RWPE1 (cell line): Measurements from ENCODE around the gene ANO2.

Source experiments
- CTCF ChIA-PET: fragments of 350-600 bp; sonication (Branson Sonifier 250); formaldehyde crosslinking; extraction: SDS; loops from one replicate; lab custom pipeline; 2021; lab: Yijun Ruan, JAX
- POLR2A ChIA-PET: fragments of 400-600 bp; formaldehyde crosslinking; extraction: SDS; loops from one replicate; lab custom pipeline; 2020; ENCODE audit warnings: antibody characterized with exemption; ENCODE audit not compliant: low non-redundant PET; lab: Yijun Ruan, JAX
- DNase-seq: peaks from one replicate; pipeline ENCODE4 v3.0.0; 2012; ENCODE audit warnings: low spot score
- H3K27ac ChIP-seq: fragments of 450-650 bp; 2 replicates; pipeline ENCODE4 v1.5.1; 2017
- TF ChIP-seq, protein P1 (sequence below): fragments of 450-650 bp; conservative IDR thresholded peaks from 2 replicates; pipeline ENCODE4 v1.5.1; 2017; ENCODE audit warnings: low read depth, mild to moderate bottlenecking

Gene ANO2

DNA sequence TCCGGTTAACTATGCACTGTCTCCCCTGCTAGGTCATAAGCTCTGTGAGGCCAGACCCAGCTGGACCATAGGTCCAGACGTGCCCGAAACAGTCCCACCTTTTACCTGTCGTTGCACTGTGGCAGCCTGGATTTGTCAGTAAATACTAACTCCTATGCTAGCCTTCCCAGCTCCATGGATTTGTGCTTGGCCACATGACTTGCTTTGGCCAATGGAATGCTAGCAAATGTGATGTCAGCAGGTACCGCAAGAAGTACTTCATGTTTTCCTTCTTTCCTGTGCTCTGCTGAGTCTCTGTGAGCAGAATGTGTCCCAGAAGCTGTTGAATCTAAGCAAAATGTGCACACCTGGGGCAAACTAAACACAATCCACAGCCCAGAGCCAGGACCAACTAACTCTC lies 157.2 kb downstream of the ANO2 start:
- DNase-seq, result no peak
- POLR2A ChIA-PET, result no interaction called here
- no peak overlapping the region for H3K27ac ChIP-seq
- TF ChIP-seq, protein P1, sequence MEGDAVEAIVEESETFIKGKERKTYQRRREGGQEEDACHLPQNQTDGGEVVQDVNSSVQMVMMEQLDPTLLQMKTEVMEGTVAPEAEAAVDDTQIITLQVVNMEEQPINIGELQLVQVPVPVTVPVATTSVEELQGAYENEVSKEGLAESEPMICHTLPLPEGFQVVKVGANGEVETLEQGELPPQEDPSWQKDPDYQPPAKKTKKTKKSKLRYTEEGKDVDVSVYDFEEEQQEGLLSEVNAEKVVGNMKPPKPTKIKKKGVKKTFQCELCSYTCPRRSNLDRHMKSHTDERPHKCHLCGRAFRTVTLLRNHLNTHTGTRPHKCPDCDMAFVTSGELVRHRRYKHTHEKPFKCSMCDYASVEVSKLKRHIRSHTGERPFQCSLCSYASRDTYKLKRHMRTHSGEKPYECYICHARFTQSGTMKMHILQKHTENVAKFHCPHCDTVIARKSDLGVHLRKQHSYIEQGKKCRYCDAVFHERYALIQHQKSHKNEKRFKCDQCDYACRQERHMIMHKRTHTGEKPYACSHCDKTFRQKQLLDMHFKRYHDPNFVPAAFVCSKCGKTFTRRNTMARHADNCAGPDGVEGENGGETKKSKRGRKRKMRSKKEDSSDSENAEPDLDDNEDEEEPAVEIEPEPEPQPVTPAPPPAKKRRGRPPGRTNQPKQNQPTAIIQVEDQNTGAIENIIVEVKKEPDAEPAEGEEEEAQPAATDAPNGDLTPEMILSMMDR, result no peak
- CTCF ChIA-PET, result interaction anchor here (0.6 kb wide), 2 partner anchors 369 to 648 kb away, joined by 3 to 4 read pairs; no protein-coding TSS in a partner anchor

DNA sequence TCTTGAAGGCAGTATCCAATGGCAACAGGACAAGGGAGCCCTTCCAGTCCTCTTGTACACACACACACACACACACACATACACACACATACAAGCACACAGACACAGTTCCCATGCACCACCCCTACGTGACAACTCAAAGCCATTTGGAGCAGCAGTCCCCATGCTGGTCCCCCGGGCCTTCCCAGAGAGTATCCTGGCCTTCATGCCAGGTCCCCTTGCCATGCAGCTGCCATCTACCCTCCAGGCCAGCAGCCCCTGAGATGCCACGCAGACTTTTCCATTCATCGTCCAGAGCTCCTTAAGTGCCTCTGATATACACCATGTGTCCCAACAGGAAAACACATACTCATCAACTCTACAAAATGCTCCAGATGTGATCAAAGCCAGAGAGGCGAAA lies 159.5 kb downstream of the ANO2 start:
- TF ChIP-seq, protein P1, result no peak
- POLR2A ChIA-PET, result no interaction called here
- CTCF ChIA-PET, result no interaction called here
- DNase-seq, result no peak
- no peak overlapping the region for H3K27ac ChIP-seq

DNA sequence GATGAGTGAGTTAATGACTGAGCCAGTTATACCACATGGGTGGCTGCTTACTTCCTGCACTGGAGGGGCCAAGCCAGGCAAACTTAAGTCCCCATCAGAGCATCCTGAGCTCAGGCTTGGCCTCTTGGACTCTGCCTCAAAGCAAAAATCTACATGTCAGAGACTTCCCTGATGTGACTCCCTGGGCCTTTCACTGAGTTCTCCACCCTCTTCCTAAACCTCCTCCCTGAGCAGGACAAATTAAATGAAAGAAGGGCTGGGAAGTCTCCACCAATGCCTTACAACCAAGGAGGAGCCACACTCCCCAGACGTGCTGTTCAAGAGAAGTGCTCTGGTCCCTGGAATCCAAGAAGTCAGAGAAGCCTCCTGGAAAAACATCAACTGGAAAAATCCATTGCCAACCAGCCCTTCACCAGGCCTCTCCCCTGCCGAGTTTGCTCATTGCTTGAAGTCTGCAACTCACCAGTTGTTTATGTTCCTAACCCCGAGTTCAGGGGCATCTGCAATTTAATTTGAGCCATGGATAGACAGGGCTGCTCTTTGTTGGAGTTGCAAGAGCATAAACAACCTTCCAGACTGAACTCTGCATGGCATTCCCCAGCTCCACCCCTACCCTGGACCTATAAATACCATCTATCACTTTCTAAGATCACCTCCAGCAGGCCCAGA lies 160.5 kb downstream of the ANO2 start:
- ChIA-PET POLR2A (no interaction called here), CTCF (no interaction called here)
- no peak overlapping the region for H3K27ac ChIP-seq
- TF ChIP-seq, protein P1, result no peak
- DNase-seq, result no peak

DNA sequence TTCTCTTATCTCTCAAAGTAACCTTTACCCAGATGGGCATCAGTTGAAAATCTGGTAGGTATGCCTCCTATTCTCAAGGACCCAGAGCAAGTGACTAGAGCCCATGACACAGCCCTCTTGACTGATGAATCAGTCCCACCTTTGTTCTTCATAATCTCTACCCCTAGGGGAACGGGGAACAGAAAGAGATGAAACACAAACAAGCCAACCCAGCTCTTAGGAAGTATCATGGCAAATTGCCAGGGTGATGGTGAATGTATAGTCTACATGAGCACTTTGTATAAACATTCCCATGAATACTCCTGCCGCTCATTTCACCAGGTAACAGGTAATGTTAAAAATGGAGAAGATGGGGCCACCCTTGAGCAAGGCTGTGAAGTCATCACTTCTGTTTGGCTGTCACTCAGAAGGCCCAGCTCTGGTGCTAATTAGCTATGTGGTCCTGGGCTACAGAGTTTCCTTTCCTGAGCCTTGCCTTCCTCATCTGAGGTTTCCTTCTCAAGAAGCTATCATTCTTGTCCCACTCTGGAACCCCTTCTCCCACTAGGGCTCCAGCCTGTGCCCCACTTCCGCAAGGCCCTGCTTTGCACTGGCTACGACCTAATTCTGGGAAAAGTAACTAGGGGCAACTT lies 161.7 kb downstream of the ANO2 start:
- H3K27ac ChIP-seq, result no peak overlapping the region
- DNase-seq, result no peak
- TF ChIP-seq, protein P1, result no peak
- ChIA-PET POLR2A (no interaction called here), CTCF (interaction anchor here (0.6 kb wide), 1 partner anchor 41 kb away, joined by 3 read pairs; no protein-coding TSS in a partner anchor)

DNA sequence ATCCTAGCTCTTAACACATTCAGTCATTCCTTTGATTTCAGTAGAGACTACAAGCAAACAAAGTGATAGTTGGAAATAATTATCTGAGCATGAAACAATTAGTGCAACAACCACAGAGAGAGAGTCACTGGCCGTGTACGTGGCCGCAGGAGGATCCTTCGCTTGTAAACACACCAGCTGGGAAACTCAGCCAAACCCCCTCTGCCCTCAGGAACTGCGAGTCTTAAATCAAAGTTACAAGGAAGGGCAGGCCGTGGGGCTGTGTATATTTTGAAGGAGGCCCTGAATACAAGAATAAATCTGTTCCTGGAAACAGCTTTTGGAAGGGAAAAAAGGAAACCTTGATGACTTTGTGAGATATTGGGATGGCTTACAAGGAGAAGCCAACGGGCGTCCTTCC lies 164.5 kb downstream of the ANO2 start:
- H3K27ac ChIP-seq, result no peak overlapping the region
- POLR2A ChIA-PET, result no interaction called here
- CTCF ChIA-PET, result no interaction called here
- no peak for DNase-seq
- TF ChIP-seq, protein P1, result no peak

DNA sequence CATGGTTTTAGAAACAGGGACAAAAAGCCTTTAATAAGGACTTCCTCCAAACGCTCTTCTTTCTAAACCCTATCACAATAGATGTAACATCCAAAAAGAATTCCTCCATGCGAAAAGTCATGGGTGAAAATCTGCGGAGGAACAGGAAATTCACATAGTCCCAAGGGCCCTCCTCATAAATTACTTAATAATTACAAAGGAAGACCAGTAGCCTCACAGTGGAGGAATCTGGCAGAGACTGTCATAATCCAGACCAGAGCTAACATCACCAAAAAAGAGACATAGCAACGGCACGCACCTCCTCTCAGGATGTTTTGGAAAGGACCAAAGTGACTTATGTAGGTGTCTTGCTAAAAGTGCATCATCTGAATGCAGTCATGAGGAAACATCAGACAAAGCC lies 165.7 kb downstream of the ANO2 start:
- ChIA-PET POLR2A (no interaction called here), CTCF (no interaction called here)
- no peak overlapping the region for H3K27ac ChIP-seq

More for the DNA sequence above, 165.7 kb downstream of the ANO2 start:
- TF ChIP-seq, protein P1, result no peak
- DNase-seq, result no peak
